Measurements from ENCODE around the gene OPCML. TPM values are rescaled to one million over a fixed set of nuclear protein-coding genes. Genes with fewer than 3 reads are reported as not detected.
A peak's percentile ranks its signal among the peaks of the same experiment; 100 is the strongest.

OPCML gene
- total RNA-seq, 1 donor from 2014 or later, result 1.2 TPM

GRCh38 chr11:132925825-132926469 is 606.4 kb downstream of the OPCML start:
- TF ChIP-seq CTCF (conservative IDR thresholded peaks at IDR 0.05), result no peak
- no peak overlapping the region for H3K4me3 Mint-ChIP-seq
- H3K27me3 Mint-ChIP-seq (ENCODE audit: low read depth), result no peaks in the 10 kb centered on the region
- H3K4me1 Mint-ChIP-seq, result no peaks in the 10 kb centered on the region
- H3K27ac Mint-ChIP-seq (ENCODE audit: unreplicated experiment), result no peak overlapping the region
- no peak for DNase-seq (ENCODE audit: low read depth, low spot score)
- peaks cover 9% of the 10 kb centered on the region for H3K9me3 Mint-ChIP-seq
- peaks cover 4% of the 10 kb centered on the region for H3K36me3 Mint-ChIP-seq (ENCODE audit: low read depth)

GRCh38 chr11:132921597-132921996 is 610.7 kb downstream of the OPCML start:
- no peaks in the 10 kb centered on the region for H3K4me1 Mint-ChIP-seq
- no peak for DNase-seq (ENCODE audit: low read depth, low spot score)
- no peak overlapping the region for H3K4me3 Mint-ChIP-seq
- no peaks in the 10 kb centered on the region for H3K27me3 Mint-ChIP-seq (ENCODE audit: low read depth)
- H3K36me3 Mint-ChIP-seq (ENCODE audit: low read depth), result no peaks in the 10 kb centered on the region
- H3K27ac Mint-ChIP-seq (ENCODE audit: unreplicated experiment), result no peak overlapping the region
- TF ChIP-seq CTCF (conservative IDR thresholded peaks at IDR 0.05), result no peak
- H3K9me3 Mint-ChIP-seq, result peaks cover 5% of the 10 kb centered on the region

GRCh38 chr11:132920451-132921096 is 611.7 kb downstream of the OPCML start:
- TF ChIP-seq CTCF (conservative IDR thresholded peaks at IDR 0.05), result no peak
- DNase-seq (ENCODE audit: low read depth, low spot score), result no peak
- Mint-ChIP-seq H3K9me3 (no peaks in the 10 kb centered on the region), H3K36me3 (ENCODE audit: low read depth) (no peaks in the 10 kb centered on the region), H3K4me3 (no peak overlapping the region), H3K4me1 (no peaks in the 10 kb centered on the region), H3K27me3 (ENCODE audit: low read depth) (no peaks in the 10 kb centered on the region), H3K27ac (ENCODE audit: unreplicated experiment) (no peak overlapping the region)

GRCh38 chr11:132914600-132914999 is 617.7 kb downstream of the OPCML start:
- TF ChIP-seq CTCF (conservative IDR thresholded peaks at IDR 0.05), result no peak
- no peak for DNase-seq (ENCODE audit: low read depth, low spot score)
- Mint-ChIP-seq H3K4me3 (no peak overlapping the region), H3K9me3 (no peaks in the 10 kb centered on the region), H3K4me1 (peaks cover 36% of the 10 kb centered on the region), H3K27me3 (ENCODE audit: low read depth) (no peaks in the 10 kb centered on the region), H3K36me3 (ENCODE audit: low read depth) (no peaks in the 10 kb centered on the region), H3K27ac (ENCODE audit: unreplicated experiment) (peak overlapping the region; percentile 21)

- peaks cover 36% of the 10 kb centered on the region for H3K4me1 Mint-ChIP-seq
- H3K9me3 Mint-ChIP-seq, result no peaks in the 10 kb centered on the region
- no peak overlapping the region for H3K4me3 Mint-ChIP-seq
- H3K36me3 Mint-ChIP-seq (ENCODE audit: low read depth), result no peaks in the 10 kb centered on the region
- DNase-seq (ENCODE audit: low read depth, low spot score), result no peak
- no peaks in the 10 kb centered on the region for H3K27me3 Mint-ChIP-seq (ENCODE audit: low read depth)
- TF ChIP-seq CTCF (conservative IDR thresholded peaks at IDR 0.05), result no peak
- peak overlapping the region; percentile 2 for H3K27ac Mint-ChIP-seq (ENCODE audit: unreplicated experiment)
Observed at GRCh38 chr11:132913886-132914285, 618.4 kb downstream of the OPCML start.

Data from neural crest cell (in vitro differentiated cells).